HG02973 (cell line): ENCODE data around the gene FAM186B.

Experiments
- ATAC-seq: cut with Tn5 transposase; IDR thresholded peaks from one replicate; pipeline ENCODE4 v1.9.1; 2021; ENCODE audit warnings: moderate library complexity; ENCODE audit not compliant: unreplicated experiment

FAM186B gene

DNA sequence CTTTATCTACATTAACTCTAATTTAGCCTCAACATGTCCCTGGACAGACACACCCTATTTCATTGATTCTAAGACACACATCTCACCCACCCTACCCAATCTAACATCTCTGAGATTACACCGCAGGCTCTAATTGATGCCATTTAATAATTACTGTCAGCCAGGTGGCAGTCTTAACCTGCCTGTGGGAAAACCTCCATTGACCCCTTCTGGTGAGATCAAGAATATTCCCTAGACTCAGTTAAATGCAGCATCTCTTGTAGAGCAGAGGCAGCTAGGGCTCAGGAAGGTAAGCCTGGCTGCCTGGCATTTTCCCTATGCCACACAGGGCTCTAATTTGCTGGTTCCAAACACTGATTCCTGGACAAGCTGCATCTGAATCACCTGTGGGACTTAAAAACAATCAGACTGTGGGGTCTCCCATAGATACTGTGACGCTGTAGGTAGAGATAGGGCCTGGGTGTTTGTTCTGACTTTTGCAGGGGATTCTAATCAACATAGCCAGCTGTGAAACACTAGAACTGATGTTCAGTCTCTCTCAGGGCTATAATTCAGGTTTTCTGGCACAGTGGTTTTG lies 51.8 kb downstream of the FAM186B start:
- no peak for ATAC-seq

DNA sequence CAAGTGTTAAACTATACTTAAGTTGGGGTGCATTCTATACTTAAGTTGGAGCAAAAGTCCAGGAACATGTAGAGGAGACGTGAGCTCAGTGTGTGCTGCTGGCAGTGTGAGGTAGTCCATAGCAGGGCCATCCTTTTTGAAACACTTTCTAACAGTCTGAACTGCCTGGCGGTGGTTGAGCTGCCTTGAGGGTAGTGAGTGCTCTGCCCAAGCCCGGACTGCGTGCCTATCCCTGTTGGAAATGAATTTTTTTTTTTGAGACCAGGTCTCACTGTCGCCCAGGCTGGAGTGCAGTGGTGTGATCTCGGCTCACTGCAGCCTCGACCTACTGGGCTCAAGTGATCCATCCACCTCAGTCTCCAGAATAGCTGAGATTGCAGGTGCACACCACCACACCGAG lies 52.5 kb downstream of the FAM186B start:
- ATAC-seq = no peak

DNA sequence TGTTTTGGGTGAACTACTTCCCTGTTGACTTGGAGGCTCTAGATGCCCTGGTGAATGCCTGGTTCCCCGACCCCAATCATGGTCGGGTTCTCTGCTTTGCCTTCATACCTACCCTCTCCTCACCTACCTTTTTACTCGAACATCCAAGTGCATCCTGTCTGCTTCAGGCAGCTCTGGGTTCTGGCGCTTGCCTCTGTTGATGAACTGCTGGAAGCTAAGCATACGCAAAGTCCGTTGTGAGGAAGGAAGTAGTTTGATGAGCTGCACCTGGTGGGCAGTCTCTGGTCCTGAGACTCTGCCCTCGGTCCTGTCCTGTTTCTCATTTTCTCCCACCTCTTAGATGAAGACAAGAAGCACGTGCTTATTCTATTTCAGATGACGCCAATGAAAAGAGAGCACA lies 53.0 kb downstream of the FAM186B start:
- ATAC-seq = no peak

DNA sequence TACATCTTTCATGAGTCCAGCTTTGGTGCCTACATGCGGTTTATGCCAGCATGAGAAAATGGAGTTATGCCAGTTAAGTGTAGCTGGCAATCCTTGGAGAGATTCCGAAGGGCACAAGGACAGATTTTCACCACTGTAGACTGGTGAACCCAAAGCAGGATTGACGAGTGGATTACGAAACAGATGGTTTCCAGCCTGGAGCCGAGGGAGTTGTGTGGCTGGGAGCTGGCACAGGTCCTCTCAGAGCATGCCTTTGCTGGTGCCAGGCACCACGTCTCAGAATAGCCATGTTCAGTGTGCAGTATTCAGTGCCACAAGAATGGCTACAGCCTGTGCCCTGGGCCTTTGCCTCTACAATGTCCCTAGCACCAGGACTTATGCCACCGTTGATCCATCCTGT lies 53.4 kb downstream of the FAM186B start:
- no peak for ATAC-seq

DNA sequence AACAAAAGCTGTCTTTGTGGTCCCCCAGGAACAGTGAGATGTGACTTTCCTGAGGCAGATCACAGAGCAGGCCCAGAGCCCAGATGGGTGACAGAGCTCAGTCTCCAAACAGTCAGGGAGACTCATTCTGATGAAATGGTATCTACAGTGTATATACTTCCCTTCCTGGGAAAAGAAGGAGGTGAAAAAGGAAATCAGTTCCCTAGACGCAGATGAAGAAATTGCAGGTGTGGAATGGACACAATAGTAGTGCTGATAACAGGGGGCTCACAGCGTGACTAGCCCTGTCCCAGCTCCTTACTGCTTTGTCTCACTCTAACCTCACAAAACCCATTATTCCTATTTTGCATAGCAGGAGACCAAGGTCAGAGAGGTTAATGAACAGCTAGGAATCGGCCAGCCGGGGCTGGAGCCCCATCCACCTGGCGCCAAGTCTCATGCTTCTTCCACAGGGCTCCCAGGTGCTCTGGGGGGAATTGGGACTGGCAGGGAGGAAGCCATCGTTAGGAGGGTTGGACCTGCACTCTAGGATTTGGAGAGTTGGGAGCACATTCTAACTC lies 54.7 kb downstream of the FAM186B start:
- ATAC-seq = no peak

DNA sequence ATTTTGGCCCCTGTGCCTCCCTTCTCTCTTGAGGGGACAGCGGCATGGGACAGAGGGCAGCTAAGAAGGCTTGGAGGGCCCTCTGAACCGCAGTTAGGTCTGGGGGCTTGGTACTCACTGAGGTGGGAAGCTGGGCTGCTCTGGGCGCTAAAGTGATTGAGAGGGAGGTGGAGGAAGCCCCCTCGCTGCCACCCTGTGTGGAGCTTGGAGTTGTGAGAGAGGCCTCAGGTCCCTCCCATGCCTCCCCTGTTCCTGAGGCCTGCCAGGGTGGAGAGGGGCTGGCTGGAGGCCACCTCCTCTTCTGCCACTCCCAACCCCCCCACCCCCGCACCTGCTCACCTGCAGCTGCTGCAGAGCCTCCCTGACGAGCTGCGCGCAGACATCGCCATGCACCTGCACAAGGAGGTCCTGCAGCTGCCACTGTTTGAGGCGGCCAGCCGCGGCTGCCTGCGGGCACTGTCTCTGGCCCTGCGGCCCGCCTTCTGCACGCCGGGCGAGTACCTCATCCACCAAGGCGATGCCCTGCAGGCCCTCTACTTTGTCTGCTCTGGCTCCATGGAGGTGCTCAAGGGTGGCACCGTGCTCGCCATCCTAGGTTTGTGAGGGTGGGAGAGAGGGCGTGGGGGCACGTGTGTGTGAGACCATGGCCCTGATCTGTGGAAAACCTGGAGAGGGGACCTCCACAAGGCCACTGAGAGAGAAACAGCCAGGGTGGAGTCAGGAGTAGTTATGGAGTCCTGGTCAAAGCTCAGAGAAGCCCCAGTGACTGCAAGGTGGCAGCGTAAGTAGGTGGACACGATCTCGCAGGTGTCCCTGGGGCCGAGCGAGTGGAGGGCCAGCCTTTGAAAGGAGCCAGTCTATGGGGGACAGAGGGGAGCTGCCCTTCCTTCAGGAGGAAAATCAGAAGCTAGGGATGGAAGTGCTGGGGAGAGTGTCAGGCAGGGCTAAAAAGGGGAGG lies 55.4 kb downstream of the FAM186B start:
- no peak for ATAC-seq

DNA sequence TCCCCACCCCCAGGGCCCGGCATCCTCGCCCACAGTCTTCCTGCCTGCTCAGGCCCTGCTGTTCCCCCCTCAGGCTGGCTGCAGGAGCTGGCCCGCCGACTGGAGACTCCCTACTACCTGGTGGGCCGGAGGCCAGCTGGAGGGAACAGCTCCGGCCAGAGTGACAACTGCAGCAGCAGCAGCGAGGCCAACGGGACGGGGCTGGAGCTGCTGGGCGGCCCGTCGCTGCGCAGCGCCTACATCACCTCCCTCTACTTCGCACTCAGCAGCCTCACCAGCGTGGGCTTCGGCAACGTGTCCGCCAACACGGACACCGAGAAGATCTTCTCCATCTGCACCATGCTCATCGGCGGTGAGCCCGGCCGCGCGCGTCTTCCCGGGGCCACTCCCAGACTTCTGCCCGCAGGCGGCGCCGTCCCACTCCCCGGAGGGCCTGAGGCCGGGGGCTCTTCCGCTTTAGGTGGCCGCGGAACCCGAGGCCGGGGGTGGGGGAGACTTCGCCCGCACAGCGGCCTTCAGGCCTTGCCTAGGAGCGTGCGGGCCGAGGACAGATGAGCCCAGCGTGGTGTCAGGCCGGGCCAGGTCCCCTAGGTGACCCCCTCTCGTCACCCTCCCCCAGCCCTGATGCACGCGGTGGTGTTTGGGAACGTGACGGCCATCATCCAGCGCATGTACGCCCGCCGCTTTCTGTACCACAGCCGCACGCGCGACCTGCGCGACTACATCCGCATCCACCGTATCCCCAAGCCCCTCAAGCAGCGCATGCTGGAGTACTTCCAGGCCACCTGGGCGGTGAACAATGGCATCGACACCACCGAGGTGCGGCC lies 56.4 kb downstream of the FAM186B start:
- no peak for ATAC-seq

DNA sequence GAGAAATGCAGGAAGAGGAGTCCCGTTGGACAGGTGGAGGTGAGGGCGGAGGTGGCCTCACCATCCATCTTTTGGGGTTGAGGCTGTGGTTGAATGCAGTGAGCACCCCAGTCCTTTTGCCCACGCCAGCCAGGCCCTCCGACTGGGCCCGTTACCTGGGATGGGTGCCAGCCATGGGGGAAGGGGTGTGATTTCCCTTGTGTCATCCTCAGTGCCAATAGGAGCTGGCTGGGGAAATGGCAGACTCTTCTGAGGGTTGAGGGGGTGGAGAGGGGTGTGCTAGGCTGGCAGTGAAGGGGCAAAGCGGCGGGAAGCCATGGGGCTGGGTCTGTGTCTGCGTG lies 57.0 kb downstream of the FAM186B start:
- ATAC-seq = no peak

DNA sequence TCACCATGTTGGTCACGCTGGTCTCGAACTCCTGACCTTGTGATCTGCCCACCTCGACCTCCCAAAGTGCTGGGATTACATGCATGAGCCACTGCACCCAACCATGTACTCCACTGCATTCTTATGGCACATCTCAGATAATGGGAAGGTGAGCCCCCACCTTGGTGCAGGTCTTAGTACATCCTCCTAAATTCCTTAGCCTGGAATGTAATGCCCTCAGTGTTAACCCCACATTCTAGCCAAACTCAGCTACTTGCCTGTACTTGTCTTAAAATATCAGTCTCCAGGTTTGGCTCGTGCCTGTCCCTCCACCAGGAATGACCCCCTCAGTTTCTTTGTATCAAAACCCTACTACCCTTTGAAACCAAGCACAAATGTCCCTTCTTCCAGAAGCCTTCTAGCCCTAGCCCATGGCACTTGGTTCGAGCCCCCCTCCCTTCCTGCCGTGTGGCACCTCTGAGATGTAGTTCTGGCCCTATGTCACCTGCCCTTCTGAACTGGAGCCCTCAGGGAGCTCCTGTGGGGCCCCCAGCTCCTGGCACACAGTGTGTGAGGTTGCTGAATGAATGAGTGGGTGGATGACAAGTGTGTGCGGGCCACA lies 58.2 kb downstream of the FAM186B start:
- no peak for ATAC-seq

DNA sequence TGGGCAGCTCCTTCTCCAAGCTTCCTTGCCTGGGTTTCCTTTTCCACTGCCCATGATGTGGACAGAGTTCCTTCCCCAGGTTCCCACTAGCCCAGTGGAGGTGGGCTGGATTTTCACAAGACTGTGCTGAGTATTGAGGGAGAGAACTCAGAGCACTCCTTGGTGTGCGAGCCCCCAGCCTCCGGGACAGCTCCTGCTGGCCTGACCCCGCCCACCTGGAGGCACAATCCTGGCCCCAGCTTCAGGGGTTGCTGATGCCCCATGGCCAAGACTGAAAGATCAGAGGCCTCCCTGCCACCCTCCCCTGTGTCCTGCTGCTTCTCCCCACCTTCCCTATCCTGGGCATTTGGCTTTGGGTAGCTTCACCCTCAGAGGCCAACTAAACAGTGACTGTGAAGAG lies 59.0 kb downstream of the FAM186B start:
- no peak for ATAC-seq

DNA sequence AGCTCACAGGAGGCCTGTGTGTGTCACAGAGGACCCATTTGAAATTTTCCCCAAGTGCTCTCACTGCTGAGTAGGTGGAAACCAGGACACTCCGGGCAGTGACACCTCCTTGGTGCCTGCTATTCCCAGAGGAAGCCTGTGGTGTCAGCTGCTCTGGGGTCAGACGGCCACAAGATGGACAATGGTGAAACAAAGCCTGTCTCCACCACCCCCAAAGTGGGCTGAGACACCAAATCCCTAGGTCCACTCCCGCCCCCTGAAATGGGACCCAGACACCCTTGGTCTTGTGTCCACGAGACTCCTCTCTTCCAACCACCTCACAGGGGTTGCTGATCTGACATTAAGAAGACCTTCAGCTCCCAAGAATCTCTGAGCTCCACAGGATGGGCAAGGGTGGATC lies 59.6 kb downstream of the FAM186B start:
- ATAC-seq = no peak

DNA sequence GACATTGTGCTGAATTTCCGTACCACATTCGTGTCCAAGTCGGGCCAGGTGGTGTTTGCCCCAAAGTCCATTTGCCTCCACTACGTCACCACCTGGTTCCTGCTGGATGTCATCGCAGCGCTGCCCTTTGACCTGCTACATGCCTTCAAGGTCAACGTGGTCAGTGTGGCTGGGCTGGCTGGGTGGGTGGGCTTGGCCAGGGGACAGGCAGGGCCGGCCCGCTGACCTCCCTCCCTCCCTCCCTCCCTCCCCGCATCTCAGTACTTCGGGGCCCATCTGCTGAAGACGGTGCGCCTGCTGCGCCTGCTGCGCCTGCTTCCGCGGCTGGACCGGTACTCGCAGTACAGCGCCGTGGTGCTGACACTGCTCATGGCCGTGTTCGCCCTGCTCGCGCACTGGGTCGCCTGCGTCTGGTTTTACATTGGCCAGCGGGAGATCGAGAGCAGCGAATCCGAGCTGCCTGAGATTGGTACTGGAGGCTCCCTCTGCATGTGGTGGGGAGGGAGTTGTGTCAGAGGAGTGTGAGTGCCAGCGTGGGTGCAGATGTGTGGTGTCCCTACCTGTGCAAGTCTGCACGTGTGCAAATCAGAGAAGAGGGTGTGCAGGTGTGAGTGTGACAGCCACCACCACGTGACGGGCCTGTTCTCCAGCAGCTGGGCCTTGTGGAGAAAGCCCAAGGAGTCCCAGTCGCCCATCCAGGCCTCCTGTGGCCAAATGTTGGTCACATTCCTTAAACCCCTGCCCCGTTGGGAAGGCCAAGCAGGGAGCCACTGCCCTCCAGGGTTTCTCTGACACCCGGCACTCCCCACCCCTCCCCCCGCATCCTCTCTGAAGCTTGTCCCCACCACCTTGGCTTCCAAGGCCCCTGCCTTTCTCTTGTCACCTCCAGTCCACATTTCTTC lies 61.3 kb downstream of the FAM186B start:
- no peak for ATAC-seq

DNA sequence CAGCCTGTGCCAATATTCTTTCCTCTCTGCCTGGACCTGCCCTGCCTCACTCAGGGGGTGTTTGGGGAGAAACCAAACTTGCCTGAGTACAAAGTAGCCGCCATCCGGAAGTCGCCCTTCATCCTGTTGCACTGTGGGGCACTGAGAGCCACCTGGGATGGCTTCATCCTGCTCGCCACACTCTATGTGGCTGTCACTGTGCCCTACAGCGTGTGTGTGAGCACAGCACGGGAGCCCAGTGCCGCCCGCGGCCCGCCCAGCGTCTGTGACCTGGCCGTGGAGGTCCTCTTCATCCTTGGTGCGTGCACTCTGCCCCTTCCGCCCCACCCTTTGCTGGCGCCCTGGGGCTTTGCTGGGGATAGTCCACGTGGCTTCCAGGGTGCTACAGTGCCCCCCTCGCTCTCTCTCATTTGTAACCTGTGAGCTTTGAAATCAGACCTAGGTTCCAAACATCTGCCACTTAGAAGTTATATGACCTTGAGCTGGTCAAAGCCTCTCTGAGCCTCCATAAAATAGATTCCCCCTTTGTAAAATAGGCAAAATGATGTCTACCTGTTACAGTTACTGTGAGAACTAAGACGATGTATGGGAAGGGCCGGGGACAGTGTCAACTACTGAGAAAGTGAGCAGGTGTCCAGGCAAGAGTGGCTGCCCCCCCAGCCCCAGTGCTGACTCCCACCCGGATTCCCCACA lies 62.1 kb downstream of the FAM186B start:
- no peak for ATAC-seq

DNA sequence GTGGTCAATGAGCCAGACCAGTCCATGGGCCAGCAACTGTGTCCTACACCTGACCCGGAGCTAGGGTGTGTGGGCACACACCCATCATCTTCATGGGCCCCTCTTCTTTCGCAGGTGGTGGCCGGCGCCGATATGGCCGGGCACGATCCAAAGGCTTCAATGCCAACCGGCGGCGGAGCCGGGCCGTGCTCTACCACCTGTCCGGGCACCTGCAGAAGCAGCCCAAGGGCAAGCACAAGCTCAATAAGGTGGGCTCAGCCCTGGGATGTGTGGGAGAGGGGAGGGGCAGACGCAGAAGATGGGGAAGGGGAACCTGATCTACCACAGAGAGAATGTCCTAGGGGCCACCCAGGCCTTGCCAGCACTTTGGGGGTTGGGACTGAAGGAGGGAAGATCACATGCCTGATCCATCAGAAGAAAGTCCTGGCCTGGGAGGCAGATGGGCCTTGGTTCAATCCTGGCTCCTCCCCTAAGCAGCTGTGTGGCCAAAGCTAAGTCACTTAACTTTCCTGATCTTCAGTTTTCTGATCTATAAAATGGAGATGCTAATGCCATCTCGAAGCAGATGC lies 62.8 kb downstream of the FAM186B start:
- no peak for ATAC-seq

DNA sequence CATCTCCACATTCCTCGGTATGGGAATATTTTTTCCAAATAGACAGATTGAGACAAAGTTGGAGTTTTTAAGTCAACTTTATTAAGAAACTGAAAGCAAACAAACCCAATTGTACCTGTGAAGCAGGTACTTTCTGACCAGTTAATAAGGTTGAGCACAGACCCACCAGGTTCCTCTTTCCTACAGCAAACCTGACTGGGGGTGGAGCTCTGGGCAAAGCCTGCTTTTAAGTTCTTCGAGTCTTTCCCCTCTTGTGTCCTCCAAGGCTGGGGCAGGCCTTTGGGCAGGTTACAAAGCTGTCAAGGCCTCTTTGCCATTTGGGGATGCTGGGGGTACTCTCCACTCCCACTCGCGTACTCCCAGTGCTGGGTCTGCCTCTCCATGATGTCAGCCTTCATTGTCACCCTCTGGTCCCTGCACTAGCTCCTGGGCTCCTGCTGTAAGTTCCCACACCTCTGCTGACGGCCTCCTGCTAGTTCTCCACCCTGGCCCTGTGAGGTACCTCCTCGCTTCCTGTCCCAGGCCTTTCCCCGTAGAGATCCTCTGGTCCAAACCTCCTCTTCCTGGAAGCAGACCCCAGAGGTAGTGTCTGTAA lies 63.4 kb downstream of the FAM186B start:
- ATAC-seq = no peak

DNA sequence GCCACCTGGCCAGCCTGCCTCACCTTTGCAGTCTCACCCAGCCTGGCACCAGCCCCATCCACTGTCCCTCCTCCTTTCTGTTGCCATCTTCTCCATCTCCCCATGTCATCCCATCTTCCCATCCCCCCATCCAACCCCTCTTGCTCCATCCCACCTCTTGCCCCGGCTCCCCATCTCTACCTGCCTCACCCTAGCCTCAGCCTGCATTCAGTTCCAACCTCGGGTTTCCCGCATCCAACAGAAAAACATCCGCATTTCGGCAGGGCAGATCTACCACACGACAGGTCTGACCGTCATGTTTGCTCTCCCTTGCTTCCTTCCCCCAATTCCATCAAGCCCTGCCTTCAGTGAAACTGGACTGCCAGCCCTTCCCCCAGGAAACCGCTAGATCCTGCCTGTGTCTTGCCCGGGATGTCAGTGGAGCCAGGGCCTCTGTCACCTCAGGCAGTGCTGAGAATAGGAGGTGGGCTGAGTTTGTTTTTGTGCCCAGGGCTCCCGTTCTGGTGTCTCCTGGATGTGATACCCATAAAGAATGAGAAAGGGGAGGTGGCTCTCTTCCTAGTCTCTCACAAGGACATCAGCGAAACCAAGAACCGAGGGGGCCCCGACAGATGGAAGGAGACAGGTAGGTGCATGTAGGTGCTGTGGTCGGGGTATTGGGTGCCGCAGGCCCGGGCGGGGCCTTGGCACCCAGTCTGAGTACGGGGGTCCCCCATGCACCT lies 64.1 kb downstream of the FAM186B start:
- no peak for ATAC-seq

DNA sequence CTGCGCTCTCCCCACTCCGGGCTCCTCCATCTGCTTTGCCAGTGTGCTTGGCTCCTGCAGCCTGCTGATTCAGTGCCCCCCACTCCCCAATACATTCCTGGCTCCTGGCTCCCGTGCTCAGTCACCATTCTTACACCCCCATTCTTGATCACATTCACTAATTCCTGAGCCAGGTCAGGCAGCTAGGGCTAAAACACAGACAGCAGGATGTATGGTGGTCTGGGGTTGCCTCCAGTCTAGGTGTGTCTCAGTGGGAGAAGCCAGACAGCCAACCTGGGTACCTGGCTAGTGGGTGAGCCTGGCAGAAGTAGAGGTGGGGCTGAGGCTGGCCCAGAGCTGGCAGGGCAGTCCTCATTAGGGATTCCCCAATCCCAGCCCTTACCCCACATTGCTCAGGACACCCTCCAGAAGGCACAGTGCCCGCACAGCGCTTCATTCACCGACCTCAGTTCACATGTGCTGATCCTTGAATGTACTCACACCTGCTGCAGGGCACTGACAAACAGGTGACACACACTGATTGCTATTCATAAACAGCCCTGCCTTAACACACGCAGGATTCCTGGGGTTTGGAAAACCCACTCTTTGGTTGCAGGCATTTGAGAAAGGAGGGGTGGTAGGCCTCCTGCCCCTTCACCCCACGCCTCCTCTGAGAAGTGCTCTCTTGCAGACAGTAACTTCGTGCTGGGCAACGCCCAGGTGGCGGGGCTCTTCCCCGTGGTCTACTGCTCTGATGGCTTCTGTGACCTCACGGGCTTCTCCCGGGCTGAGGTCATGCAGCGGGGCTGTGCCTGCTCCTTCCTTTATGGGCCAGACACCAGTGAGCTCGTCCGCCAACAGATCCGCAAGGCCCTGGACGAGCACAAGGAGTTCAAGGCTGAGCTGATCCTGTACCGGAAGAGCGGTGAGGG lies 65.0 kb downstream of the FAM186B start:
- no peak for ATAC-seq
